ENCODE data around the gene ZNF674.

DNA sequence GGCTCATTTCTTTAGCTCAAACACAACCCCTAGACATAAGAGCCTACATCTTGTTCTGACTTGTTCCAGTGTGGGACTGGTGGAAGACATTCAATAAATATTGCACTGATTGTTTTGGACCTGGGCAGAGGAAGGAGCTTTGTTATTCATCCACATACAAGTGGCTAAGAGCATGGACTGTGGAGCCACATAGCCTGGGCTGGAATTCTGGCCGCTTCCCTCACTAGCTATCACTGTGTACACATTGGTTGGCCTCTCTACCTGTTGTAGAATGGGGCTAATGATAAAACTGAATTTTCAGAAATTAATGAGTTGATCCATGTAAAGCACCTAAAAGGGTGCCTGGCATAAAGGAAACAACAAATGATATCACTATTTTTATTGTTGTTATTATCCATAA, 80.0 kb downstream of the ZNF674 start:
- TF ChIP-seq, protein P1, sequence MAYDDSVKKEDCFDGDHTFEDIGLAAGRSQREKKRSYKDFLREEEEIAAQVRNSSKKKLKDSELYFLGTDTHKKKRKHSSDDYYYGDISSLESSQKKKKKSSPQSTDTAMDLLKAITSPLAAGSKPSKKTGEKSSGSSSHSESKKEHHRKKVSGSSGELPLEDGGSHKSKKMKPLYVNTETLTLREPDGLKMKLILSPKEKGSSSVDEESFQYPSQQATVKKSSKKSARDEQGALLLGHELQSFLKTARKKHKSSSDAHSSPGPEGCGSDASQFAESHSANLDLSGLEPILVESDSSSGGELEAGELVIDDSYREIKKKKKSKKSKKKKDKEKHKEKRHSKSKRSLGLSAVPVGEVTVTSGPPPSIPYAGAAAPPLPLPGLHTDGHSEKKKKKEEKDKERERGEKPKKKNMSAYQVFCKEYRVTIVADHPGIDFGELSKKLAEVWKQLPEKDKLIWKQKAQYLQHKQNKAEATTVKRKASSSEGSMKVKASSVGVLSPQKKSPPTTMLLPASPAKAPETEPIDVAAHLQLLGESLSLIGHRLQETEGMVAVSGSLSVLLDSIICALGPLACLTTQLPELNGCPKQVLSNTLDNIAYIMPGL (CRISPR knock-in tag; IDR thresholded peaks at IDR 0.05; ENCODE audit: borderline replicate concordance), result no peak
- TF ChIP-seq MAFK (IDR thresholded peaks at IDR 0.05; ENCODE audit: partially characterized antibody) (no peak), POLR2A (IDR thresholded peaks at IDR 0.05; ENCODE audit: low read length) (no peak)
- TF ChIP-seq, protein P2, sequence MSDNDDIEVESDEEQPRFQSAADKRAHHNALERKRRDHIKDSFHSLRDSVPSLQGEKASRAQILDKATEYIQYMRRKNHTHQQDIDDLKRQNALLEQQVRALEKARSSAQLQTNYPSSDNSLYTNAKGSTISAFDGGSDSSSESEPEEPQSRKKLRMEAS (IDR thresholded peaks at IDR 0.05), result no peak
- TF ChIP-seq, protein P3, sequence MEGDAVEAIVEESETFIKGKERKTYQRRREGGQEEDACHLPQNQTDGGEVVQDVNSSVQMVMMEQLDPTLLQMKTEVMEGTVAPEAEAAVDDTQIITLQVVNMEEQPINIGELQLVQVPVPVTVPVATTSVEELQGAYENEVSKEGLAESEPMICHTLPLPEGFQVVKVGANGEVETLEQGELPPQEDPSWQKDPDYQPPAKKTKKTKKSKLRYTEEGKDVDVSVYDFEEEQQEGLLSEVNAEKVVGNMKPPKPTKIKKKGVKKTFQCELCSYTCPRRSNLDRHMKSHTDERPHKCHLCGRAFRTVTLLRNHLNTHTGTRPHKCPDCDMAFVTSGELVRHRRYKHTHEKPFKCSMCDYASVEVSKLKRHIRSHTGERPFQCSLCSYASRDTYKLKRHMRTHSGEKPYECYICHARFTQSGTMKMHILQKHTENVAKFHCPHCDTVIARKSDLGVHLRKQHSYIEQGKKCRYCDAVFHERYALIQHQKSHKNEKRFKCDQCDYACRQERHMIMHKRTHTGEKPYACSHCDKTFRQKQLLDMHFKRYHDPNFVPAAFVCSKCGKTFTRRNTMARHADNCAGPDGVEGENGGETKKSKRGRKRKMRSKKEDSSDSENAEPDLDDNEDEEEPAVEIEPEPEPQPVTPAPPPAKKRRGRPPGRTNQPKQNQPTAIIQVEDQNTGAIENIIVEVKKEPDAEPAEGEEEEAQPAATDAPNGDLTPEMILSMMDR (IDR thresholded peaks at IDR 0.05), result no peak
